Mucosa of rectum (tissue), 2 donors: ENCODE results near the gene MYO5A.
A peak's percentile ranks its signal among the peaks of the same experiment; 100 is the strongest.

Experiments used
- H3K27ac ChIP-seq, 2 donors: one replicate each; pipeline ENCODE4 v1.7.0; 2013; ENCODE audit warnings: inconsistent platforms in 2 of 2, low read depth in 2 of 2, low read length in 2 of 2
- H3K27me3 ChIP-seq, 2 donors: one replicate each; pipeline ENCODE4 v1.7.0; 2013; ENCODE audit warnings: low read length in 2 of 2; ENCODE audit not compliant: control insufficient read depth in 2 of 2, insufficient read depth in 2 of 2
- H3K36me3 ChIP-seq, 2 donors: one replicate each; pipeline ENCODE4 v1.7.0; 2013; ENCODE audit warnings: low read length in 2 of 2; ENCODE audit not compliant: control insufficient read depth in 2 of 2, insufficient read depth in 2 of 2
- H3K4me1 ChIP-seq, 2 donors: one replicate each; pipeline ENCODE4 v1.7.0; 2013; ENCODE audit warnings: low read length in 2 of 2, mild to moderate bottlenecking in 1 of 2; ENCODE audit not compliant: control insufficient read depth in 2 of 2, insufficient read depth in 2 of 2
- H3K4me3 ChIP-seq, 2 donors: one replicate each; pipeline ENCODE4 v1.7.0; 2013; ENCODE audit warnings: low read length in 2 of 2
- H3K9ac ChIP-seq, 2 donors: one replicate each; pipeline ENCODE4 v1.7.0; 2013; ENCODE audit warnings: low read length in 2 of 2, low read depth in 1 of 2, mild to moderate bottlenecking in 1 of 2
- H3K9me3 ChIP-seq, 2 donors: one replicate each; pipeline ENCODE4 v1.7.0; 2013; ENCODE audit warnings: low read length in 2 of 2; ENCODE audit not compliant: control insufficient read depth in 2 of 2
- donor health status: healthy.
- donor health status: Normal muscosa, but diverticular disease.

The MYO5A gene

GRCh38 chr15:52382647-52383046 is 146.0 kb downstream of the MYO5A start:
- H3K4me1 ChIP-seq = peaks cover 0 to 2% of the 10 kb centered on the region in 2 donors
- no peak overlapping the region for H3K4me3 ChIP-seq
- H3K27ac ChIP-seq = no peak overlapping the region
- H3K9ac ChIP-seq = no peak overlapping the region
- no peaks in the 10 kb centered on the region for H3K9me3 ChIP-seq
- no peaks in the 10 kb centered on the region for H3K27me3 ChIP-seq
- peaks cover 0 to 19% of the 10 kb centered on the region in 2 donors for H3K36me3 ChIP-seq

GRCh38 chr15:52379395-52380106 is 149.1 kb downstream of the MYO5A start:
- Histone ChIP-seq H3K36me3 (peaks cover 0 to 23% of the 10 kb centered on the region in 2 donors), H3K27ac (peak overlapping the region in 1 of 2 donors; percentile 3), H3K9ac (no peak overlapping the region), H3K4me3 (no peak overlapping the region), H3K27me3 (no peaks in the 10 kb centered on the region), H3K4me1 (peaks cover 0 to 2% of the 10 kb centered on the region in 2 donors), H3K9me3 (no peaks in the 10 kb centered on the region)

- Histone ChIP-seq H3K9ac (no peak overlapping the region), H3K4me3 (no peak overlapping the region), H3K9me3 (no peaks in the 10 kb centered on the region), H3K27me3 (no peaks in the 10 kb centered on the region), H3K36me3 (peaks cover 0 to 27% of the 10 kb centered on the region in 2 donors), H3K4me1 (no peaks in the 10 kb centered on the region), H3K27ac (no peak overlapping the region)
Observed at GRCh38 chr15:52378746-52379394, 149.8 kb downstream of the MYO5A start.

- no peaks in the 10 kb centered on the region for H3K27me3 ChIP-seq
- no peak overlapping the region for H3K27ac ChIP-seq
- no peaks in the 10 kb centered on the region for H3K4me1 ChIP-seq
- H3K4me3 ChIP-seq = no peak overlapping the region
- no peak overlapping the region for H3K9ac ChIP-seq
- H3K9me3 ChIP-seq = no peaks in the 10 kb centered on the region
- peaks cover 0 to 22% of the 10 kb centered on the region in 2 donors for H3K36me3 ChIP-seq
Observed at GRCh38 chr15:52370010-52370409, 158.7 kb downstream of the MYO5A start.

GRCh38 chr15:52369455-52369854 is 159.2 kb downstream of the MYO5A start:
- H3K9ac ChIP-seq = no peak overlapping the region
- H3K4me3 ChIP-seq = no peak overlapping the region
- H3K27ac ChIP-seq = no peak overlapping the region
- peaks cover 0 to 19% of the 10 kb centered on the region in 2 donors for H3K36me3 ChIP-seq
- no peaks in the 10 kb centered on the region for H3K9me3 ChIP-seq
- no peaks in the 10 kb centered on the region for H3K4me1 ChIP-seq
- no peaks in the 10 kb centered on the region for H3K27me3 ChIP-seq

- H3K27ac ChIP-seq = no peak overlapping the region
- no peaks in the 10 kb centered on the region for H3K4me1 ChIP-seq
- H3K9ac ChIP-seq = no peak overlapping the region
- H3K4me3 ChIP-seq = no peak overlapping the region
- H3K36me3 ChIP-seq = peaks cover 0 to 17% of the 10 kb centered on the region in 2 donors
- no peaks in the 10 kb centered on the region for H3K9me3 ChIP-seq
- H3K27me3 ChIP-seq = no peaks in the 10 kb centered on the region
Observed at GRCh38 chr15:52369030-52369429, 159.7 kb downstream of the MYO5A start.

GRCh38 chr15:52368402-52368801 is 160.3 kb downstream of the MYO5A start:
- no peaks in the 10 kb centered on the region for H3K4me1 ChIP-seq
- H3K9ac ChIP-seq = no peak overlapping the region
- H3K27me3 ChIP-seq = no peaks in the 10 kb centered on the region
- no peak overlapping the region for H3K4me3 ChIP-seq
- H3K36me3 ChIP-seq = peaks cover 0 to 16% of the 10 kb centered on the region in 2 donors
- no peak overlapping the region for H3K27ac ChIP-seq
- no peaks in the 10 kb centered on the region for H3K9me3 ChIP-seq

GRCh38 chr15:52362497-52362896 is 166.2 kb downstream of the MYO5A start:
- Histone ChIP-seq H3K4me3 (no peak overlapping the region), H3K36me3 (peaks cover 0 to 4% of the 10 kb centered on the region in 2 donors), H3K9me3 (no peaks in the 10 kb centered on the region), H3K27me3 (no peaks in the 10 kb centered on the region), H3K27ac (no peak overlapping the region), H3K9ac (no peak overlapping the region), H3K4me1 (peaks cover 8 to 12% of the 10 kb centered on the region in 2 donors)

GRCh38 chr15:52361975-52362494 is 166.6 kb downstream of the MYO5A start:
- Histone ChIP-seq H3K27me3 (no peaks in the 10 kb centered on the region), H3K4me1 (peaks cover 8 to 12% of the 10 kb centered on the region in 2 donors), H3K27ac (no peak overlapping the region), H3K36me3 (peaks cover 0 to 4% of the 10 kb centered on the region in 2 donors), H3K9ac (no peak overlapping the region), H3K4me3 (no peak overlapping the region), H3K9me3 (no peaks in the 10 kb centered on the region)

- Histone ChIP-seq H3K27me3 (no peaks in the 10 kb centered on the region), H3K9ac (no peak overlapping the region), H3K4me1 (peaks cover 8 to 12% of the 10 kb centered on the region in 2 donors), H3K4me3 (no peak overlapping the region), H3K36me3 (peaks cover 0 to 4% of the 10 kb centered on the region in 2 donors), H3K9me3 (no peaks in the 10 kb centered on the region), H3K27ac (no peak overlapping the region)
Observed at GRCh38 chr15:52361494-52361893, 167.2 kb downstream of the MYO5A start.
